HG03039 (cell line): ENCODE data around the gene KRT74.

Source experiments
- ATAC-seq: cut with Tn5 transposase; IDR thresholded peaks from one replicate; pipeline ENCODE4 v1.9.1; 2021; ENCODE audit warnings: mild to moderate bottlenecking, moderate library complexity; ENCODE audit not compliant: unreplicated experiment

The KRT74 gene

GRCh38 chr12:52575948-52576347 is 2.3 kb upstream of the KRT74 start:
- ATAC-seq, result no peak

- ATAC-seq, result no peak
Observed at GRCh38 chr12:52575256-52575655, 1.6 kb upstream of the KRT74 start.

- no peak for ATAC-seq
Observed at GRCh38 chr12:52573306-52573705, 337 bp downstream of the KRT74 start.

GRCh38 chr12:52570511-52570910 is 3.1 kb downstream of the KRT74 start:
- ATAC-seq, result no peak

GRCh38 chr12:52568111-52568510 is 5.5 kb downstream of the KRT74 start:
- no peak for ATAC-seq

GRCh38 chr12:52566847-52567291 is 6.8 kb downstream of the KRT74 start:
- no peak for ATAC-seq

GRCh38 chr12:52564582-52564981 is 9.1 kb downstream of the KRT74 start:
- no peak for ATAC-seq

- no peak for ATAC-seq
Observed at GRCh38 chr12:52561880-52562449, 11.7 kb downstream of the KRT74 start.

- ATAC-seq, result no peak
Observed at GRCh38 chr12:52559979-52560378, 13.7 kb downstream of the KRT74 start.

GRCh38 chr12:52558781-52559445 is 14.7 kb downstream of the KRT74 start:
- no peak for ATAC-seq

GRCh38 chr12:52557476-52557875 is 16.2 kb downstream of the KRT74 start:
- no peak for ATAC-seq

- ATAC-seq, result no peak
Observed at GRCh38 chr12:52555577-52555976, 18.1 kb downstream of the KRT74 start.

GRCh38 chr12:52552681-52553195 is 20.9 kb downstream of the KRT74 start, which contains the start of gene KRT71:
Gene KRT71, minus strand, starts transcription at chr12:52553145. Its CDS starts 68 bp downstream, at chr12:52553077.
- ATAC-seq, result no peak

GRCh38 chr12:52552055-52552454 is 21.6 kb downstream of the KRT74 start:
- ATAC-seq, result no peak

- ATAC-seq, result no peak
Observed at GRCh38 chr12:52551216-52551865, 22.3 kb downstream of the KRT74 start.

- ATAC-seq, result no peak
Observed at GRCh38 chr12:52546126-52546525, 27.5 kb downstream of the KRT74 start.

GRCh38 chr12:52543985-52544883 is 29.4 kb downstream of the KRT74 start:
- ATAC-seq, result no peak

- no peak for ATAC-seq
Observed at GRCh38 chr12:52542785-52543318, 30.8 kb downstream of the KRT74 start.

- no peak for ATAC-seq
Observed at GRCh38 chr12:52542157-52542556, 31.5 kb downstream of the KRT74 start.

GRCh38 chr12:52541709-52542108 is 31.9 kb downstream of the KRT74 start:
- no peak for ATAC-seq

GRCh38 chr12:52540531-52540930 is 33.1 kb downstream of the KRT74 start:
- no peak for ATAC-seq
